K562 (cell line): ENCODE measurements around the gene PELI3. TPM values are rescaled to one million over a fixed set of nuclear protein-coding genes. Genes with fewer than 3 reads are reported as not detected.

Source experiments
- AFF4 ChIP-seq: sonication (generic); formaldehyde crosslinking; IDR thresholded peaks from 2 replicates; pipeline ENCODE4 v1.8.0; 2023; ENCODE audit warnings: mild to moderate bottlenecking, missing genetic modification reagents
- ATF1 ChIP-seq, 2 experiments: fragments of 450-650 bp in 1 of 2; IDR thresholded peaks; 2 replicates each; pipeline ENCODE4 v1.6.1; 2016; ENCODE audit warnings: missing compliant biosample characterization in 1 of 2, missing genetic modification characterization in 1 of 2
- CBFA2T3 ChIP-seq: fragments of 450-650 bp; IDR thresholded peaks from 2 replicates; pipeline ENCODE4 v1.6.1; 2017
- CBFB ChIP-seq: sonication (generic); formaldehyde crosslinking; IDR thresholded peaks from 2 replicates; pipeline ENCODE4 v1.4.0; 2020; ENCODE audit warnings: mild to moderate bottlenecking, missing genetic modification reagents
- EP400 ChIP-seq: fragments of 450-650 bp; IDR thresholded peaks from 2 replicates; pipeline ENCODE4 v1.6.1; 2017; ENCODE audit warnings: antibody characterized with exemption, mild to moderate bottlenecking, moderate library complexity
- HBP1 ChIP-seq: fragments of 450-650 bp; formaldehyde crosslinking; IDR thresholded peaks from 2 replicates; pipeline ENCODE4 v1.4.0; 2022; ENCODE audit warnings: missing genetic modification characterization
- HDAC8 ChIP-seq: fragments of 450-650 bp; IDR thresholded peaks from 2 replicates; pipeline ENCODE4 v1.6.1; 2016; ENCODE audit warnings: mild to moderate bottlenecking, missing genetic modification characterization, moderate library complexity, missing compliant biosample characterization
- KAT7 ChIP-seq: sonication (generic); formaldehyde crosslinking; IDR thresholded peaks from 2 replicates; pipeline ENCODE4 v1.8.0; 2022; ENCODE audit warnings: missing genetic modification reagents, mild to moderate bottlenecking, borderline replicate concordance
- KDM1A ChIP-seq, 2 experiments: fragments of 450-650 bp; IDR thresholded peaks; 2 replicates each; pipeline ENCODE4 v1.6.1; 2016; ENCODE audit warnings: mild to moderate bottlenecking in 2 of 2
- NFIC ChIP-seq: fragments of 450-650 bp; IDR thresholded peaks from 2 replicates; pipeline ENCODE4 v1.6.1; 2017; ENCODE audit warnings: mild to moderate bottlenecking, inconsistent platforms
- NFRKB ChIP-seq: fragments of 450-650 bp; IDR thresholded peaks from 2 replicates; pipeline ENCODE4 v1.6.1; 2016; ENCODE audit warnings: low read depth
- POLR2G ChIP-seq: fragments of 200-400 bp; formaldehyde crosslinking; IDR thresholded peaks from 2 replicates; pipeline ENCODE4 v1.6.1; 2017; ENCODE audit warnings: low read depth, mild to moderate bottlenecking, antibody characterized with exemption, low read length, moderate library complexity
- SMARCB1 ChIP-seq: IDR thresholded peaks from 2 replicates; pipeline ENCODE4 v1.6.1; 2011; ENCODE audit warnings: improper control_type of control experiment, low read depth; ENCODE audit not compliant: insufficient read length
- STAT5B ChIP-seq: fragments of 250-450 bp; sonication (Bioruptor Pico); IDR thresholded peaks from 2 replicates; pipeline ENCODE4 v1.8.0; 2021; ENCODE audit warnings: mild to moderate bottlenecking, inconsistent platforms
- ZBTB11 ChIP-seq, 3 experiments: fragments of 200-800 bp in 1 of 3; fragments of 250-450 bp in 1 of 3; fragments of 450-650 bp in 1 of 3; sonication (Bioruptor Pico) in 1 of 3; sonication (Bioruptor generic) in 1 of 3; formaldehyde crosslinking in 1 of 3; IDR thresholded peaks; 2 replicates each; pipeline versions ENCODE4 v1.6.1 to v1.8.0; 2016 to 2022; ENCODE audit warnings: mild to moderate bottlenecking in 2 of 3, missing genetic modification characterization in 2 of 3, missing compliant biosample characterization in 1 of 3, moderate library complexity in 1 of 3
- ZFPM2 ChIP-seq: fragments of 250-450 bp; sonication (Bioruptor Pico); IDR thresholded peaks from 2 replicates; pipeline ENCODE4 v1.5.1; 2022; ENCODE audit warnings: mild to moderate bottlenecking
- ZNF263 ChIP-seq: sonication (generic); formaldehyde crosslinking; IDR thresholded peaks from 2 replicates; pipeline ENCODE4 v1.8.0; 2022; ENCODE audit warnings: mild to moderate bottlenecking, missing genetic modification reagents, borderline replicate concordance
- polyA plus RNA-seq, 8 experiments: library from polyadenylated mRNA; depleted of rRNA in 4 of 8; stranded (reverse) in 5 of 8; unstranded in 3 of 8; fragments of >200 nt; fragmentation: Nextera tagmentation in 2 of 8; fragmentation: Illumina TruSeq in 1 of 8; extraction: Ambion mirVana in 2 of 8; extraction: Trizol in 1 of 8; gene quantifications; 2 replicates each; pipeline versions ENCODE4 v1.2.1 to v1.2.3, GENCODE V29; 2011 to 2014; ENCODE audit warnings: inconsistent platforms in 1 of 8, missing spikeins in 1 of 8
- total RNA-seq, 7 experiments: library from RNA; depleted of rRNA in 6 of 7; stranded (reverse); fragments of >200 nt in 6 of 7; fragmentation: Illumina TruSeq in 2 of 7; extraction: Trizol in 2 of 7; gene quantifications; 2 replicates each; pipeline versions ENCODE4 v1.2.1 to v1.2.3, GENCODE V29; 2011 to 2021; ENCODE audit warnings: low replicate concordance in 1 of 7

Gene PELI3
- total and polyA plus RNA-seq, 9 of the 15 experiments (the other 6 are each of a cell fraction or from before 2014, with no cell fraction given), result 0.17 to 4.2 (median 1.9) TPM

- TF ChIP-seq ZBTB11 (CRISPR knock-in tag; IDR thresholded peaks at IDR 0.05), result peak in 1 of 3 experiments; percentile 77; a peak in 2 of 6 replicates
- TF ChIP-seq EP400, result peak; percentile 81
- TF ChIP-seq POLR2G, result peak; percentile 87
- no peak for TF ChIP-seq HBP1 (CRISPR knock-in tag)
- TF ChIP-seq HDAC8, result 0 out of 2 replicates have a peak, but pooled peaks have one; percentile 67
- no peak for TF ChIP-seq ZFPM2
- no peak for TF ChIP-seq STAT5B
- TF ChIP-seq NFRKB, result peak; percentile 71
- TF ChIP-seq ATF1 (CRISPR knock-in tag; IDR thresholded peaks at IDR 0.05), result no peak
- TF ChIP-seq ATF1 (tag; IDR thresholded peaks at IDR 0.05), result peak; percentile 78
- TF ChIP-seq KAT7 (CRISPR knock-in tag), result no peak
- no peak for TF ChIP-seq CBFA2T3
- peak; percentile 18; the same call in 1 of the 2 replicates for TF ChIP-seq CBFB
- TF ChIP-seq NFIC, result peak; percentile 48; the same call in 1 of the 2 replicates
- no peak for TF ChIP-seq SMARCB1
- peak; percentile 62 to 81; a peak in 2 of 4 replicates for TF ChIP-seq KDM1A (IDR thresholded peaks at IDR 0.05)
- TF ChIP-seq AFF4 (CRISPR knock-in tag), result no peak; the same call in 1 of the 2 replicates
- TF ChIP-seq ZNF263 (CRISPR knock-in tag), result no peak
- TF ChIP-seq, all 486 proteins: peak for 156
Observed at GRCh38 chr11:66438504-66439466, 27.9 kb upstream of the PELI3 start, which contains the start of gene MRPL11 (continued).
